Activated CD8-positive, alpha-beta memory T cell treated with anti-CD3 and anti-CD28 coated beads for 1 hour (primary cell): ENCODE data around the gene ESR2.
A peak's percentile ranks its signal among the peaks of the same experiment; 100 is the strongest.
"Not testable (repeated sequence)": the region's sequence is repeated elsewhere in the genome, so short reads cannot be mapped to it uniquely, and the experiment has no call there.

ENCODE experiments used
- DNase-seq, 2 donors: peaks; one replicate each; pipeline ENCODE4 v3.0.0-alpha.2; 2020; ENCODE audit warnings: low read depth in 1 of 2; ENCODE audit errors: extremely low read depth in 1 of 2

The ESR2 gene

GRCh38 chr14:64293976-64294671 lies at the start of gene ESR2:
ESR2 (minus strand) TSS chr14:64294371; CDS start chr14:64282985, 11,386 bp downstream.
- peak in 1 of 2 donors; percentile 5 for DNase-seq

GRCh38 chr14:64340560-64341196 lies 46.5 kb upstream of the ESR2 start:
- no peak for DNase-seq

GRCh38 chr14:64338616-64339316 lies 44.6 kb upstream of the ESR2 start:
- peak; percentile 56 to 70 for DNase-seq

- no peak for DNase-seq
These were observed 43.9 kb upstream of the ESR2 start for GRCh38 chr14:64337888-64338615.

- no peak for DNase-seq
These were observed 35.0 kb upstream of the ESR2 start for GRCh38 chr14:64329149-64329548.

- no peak for DNase-seq
These were observed 32.3 kb upstream of the ESR2 start for GRCh38 chr14:64326502-64326901.

- DNase-seq = no peak
These were observed 30.7 kb upstream of the ESR2 start for GRCh38 chr14:64324895-64325294.

- no peak for DNase-seq
These were observed 30.3 kb upstream of the ESR2 start for GRCh38 chr14:64324461-64324860.

GRCh38 chr14:64320362-64320761 lies 26.2 kb upstream of the ESR2 start:
- not testable (repeated sequence) for DNase-seq

GRCh38 chr14:64318695-64319094 lies 24.5 kb upstream of the ESR2 start:
- not testable (repeated sequence) for DNase-seq

- DNase-seq = no peak
These were observed 9.3 kb upstream of the ESR2 start for GRCh38 chr14:64303471-64303917.

- no peak for DNase-seq
These were observed 4.6 kb upstream of the ESR2 start for GRCh38 chr14:64298773-64299172.

- DNase-seq = no peak
These were observed 2.4 kb upstream of the ESR2 start for GRCh38 chr14:64296561-64296960.

GRCh38 chr14:64294672-64295413 lies 672 bp upstream of the ESR2 start:
- DNase-seq = peak; percentile 43 to 77

GRCh38 chr14:64292197-64292596 lies 2.0 kb downstream of the ESR2 start:
- no peak for DNase-seq

GRCh38 chr14:64289571-64289970 lies 4.6 kb downstream of the ESR2 start:
- no peak for DNase-seq

- no peak for DNase-seq
These were observed 12.4 kb downstream of the ESR2 start for GRCh38 chr14:64281805-64282204.

GRCh38 chr14:64279704-64280668 lies 14.2 kb downstream of the ESR2 start:
- no peak for DNase-seq

- no peak for DNase-seq
These were observed 15.7 kb downstream of the ESR2 start for GRCh38 chr14:64278458-64278857.
